Loucy (cell line): Measurements from ENCODE around the gene POU2AF2.

ENCODE experiments used
- CTCF ChIP-seq: fragments of 200-600 bp; sonication (generic); conservative IDR thresholded peaks from 2 replicates; pipeline ENCODE4 v1.5.1; 2014; ENCODE audit warnings: mild to moderate bottlenecking, antibody characterized with exemption, low read length
- EZH2phosphoT487 ChIP-seq: fragments of 200-600 bp; IDR thresholded peaks from 2 replicates; pipeline ENCODE4 v1.6.1; 2018; ENCODE audit warnings: antibody characterized with exemption, mild to moderate bottlenecking, moderate library complexity, borderline replicate concordance

GRCh38 chr11:111330234-111330893 lies 84.8 kb downstream of the POU2AF2 start:
- TF ChIP-seq CTCF (no peak), EZH2phosphoT487 (no peak)
